Measurements from ENCODE around the gene CAMK4.

DNA sequence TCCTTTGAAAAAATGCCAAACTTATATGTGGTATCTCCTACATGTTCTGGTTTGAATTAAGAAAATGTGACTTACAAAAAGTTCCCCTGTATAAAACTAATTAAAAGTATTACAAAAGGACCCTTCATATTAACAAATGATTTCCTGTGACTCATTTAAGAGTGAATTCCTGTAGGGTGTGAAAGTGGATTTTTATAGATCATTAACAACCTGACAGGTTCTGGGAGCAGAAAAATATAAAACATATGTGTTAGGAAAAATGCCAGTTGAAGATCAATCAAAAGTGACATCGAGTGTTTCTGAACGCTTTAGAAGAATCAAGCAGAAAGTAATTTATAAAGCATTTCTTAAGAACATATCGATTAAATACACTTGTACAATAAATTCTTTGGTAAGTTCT is 35.5 kb downstream of the CAMK4 start:
- TF ChIP-seq POLR2A (IDR thresholded peaks at IDR 0.05), result no peak
- no peak for TF ChIP-seq CTCF (IDR thresholded peaks at IDR 0.05)

Data from transverse colon (tissue), 3 donors.